OCI-LY1 (cell line): Measurements from ENCODE around the gene EN1.

Experiments
- H2AFZ ChIP-seq: fragments of 200-600 bp; sonication (generic), shearing (Covaris generic); 2 replicates; pipeline ENCODE4 v1.6.0; 2014; ENCODE audit warnings: antibody characterized with exemption, mild to moderate bottlenecking, low read length
- H3F3A ChIP-seq: fragments of 200-600 bp; sonication (generic), shearing (Covaris generic); 2 replicates; pipeline ENCODE4 v1.6.0; 2014; ENCODE audit warnings: mild to moderate bottlenecking, antibody characterized with exemption, low read length, moderate library complexity; ENCODE audit not compliant: insufficient read depth
- H3K27ac ChIP-seq: fragments of 200-600 bp; sonication (generic); 2 replicates; pipeline ENCODE4 v1.5.1; 2014; ENCODE audit warnings: low read length, mixed run types, mild to moderate bottlenecking, low read depth; ENCODE audit not compliant: poor library complexity, severe bottlenecking
- H3K27me3 ChIP-seq: fragments of 200-600 bp; sonication (generic); 2 replicates; pipeline ENCODE4 v1.6.0; 2014; ENCODE audit warnings: antibody characterized with exemption, mild to moderate bottlenecking, low read length, moderate library complexity; ENCODE audit not compliant: insufficient read depth
- H3K36me3 ChIP-seq: fragments of 200-600 bp; sonication (generic); 2 replicates; pipeline ENCODE4 v1.6.1; 2014; ENCODE audit warnings: mild to moderate bottlenecking, antibody characterized with exemption, low read length, moderate library complexity, mixed read lengths; ENCODE audit not compliant: insufficient read depth
- H3K4me1 ChIP-seq: fragments of 200-600 bp; sonication (generic); 2 replicates; pipeline ENCODE4 v1.5.1; 2014; ENCODE audit warnings: mild to moderate bottlenecking, low read length, moderate library complexity; ENCODE audit not compliant: insufficient read depth, severe bottlenecking
- H3K4me2 ChIP-seq: fragments of 200-600 bp; sonication (generic), shearing (Covaris generic); 2 replicates; pipeline ENCODE4 v1.6.1; 2014; ENCODE audit warnings: low read length
- H3K4me3 ChIP-seq: fragments of 200-600 bp; sonication (generic); 2 replicates; pipeline ENCODE4 v1.5.1; 2014; ENCODE audit warnings: low read length, low read depth, mild to moderate bottlenecking, mixed read lengths; ENCODE audit not compliant: poor library complexity, severe bottlenecking
- H3K79me2 ChIP-seq: fragments of 200-600 bp; shearing (Covaris generic); 2 replicates; pipeline ENCODE4 v1.6.1; 2016; ENCODE audit warnings: mixed run types, low read length, mixed read lengths; ENCODE audit not compliant: insufficient read depth
- H3K9ac ChIP-seq: fragments of 200-600 bp; sonication (generic), shearing (Covaris generic); 2 replicates; pipeline ENCODE4 v1.6.1; 2014; ENCODE audit warnings: mild to moderate bottlenecking, low read length, mixed read lengths
- H3K9me2 ChIP-seq: fragments of 200-600 bp; sonication (generic), shearing (Covaris generic); 2 replicates; pipeline ENCODE4 v1.6.1; 2014; ENCODE audit warnings: low read depth, mild to moderate bottlenecking, low read length, mixed read lengths
- H3K9me3 ChIP-seq: fragments of 200-600 bp; shearing (Covaris generic); 2 replicates; pipeline ENCODE4 v1.6.1; 2014; ENCODE audit warnings: low read length, mixed read lengths
- H4K20me1 ChIP-seq: fragments of 200-600 bp; sonication (generic), shearing (Covaris generic); 2 replicates; pipeline ENCODE4 v1.6.0; 2016; ENCODE audit warnings: mild to moderate bottlenecking, low read length; ENCODE audit not compliant: insufficient read depth
- EZH2 ChIP-seq: fragments of 200-600 bp; sonication (generic), shearing (Covaris generic); IDR thresholded peaks from 2 replicates; pipeline ENCODE4 v1.8.0; 2017; ENCODE audit warnings: borderline replicate concordance, mixed run types, mild to moderate bottlenecking, antibody characterized with exemption, low read length, moderate library complexity, mixed read lengths
- TF ChIP-seq, protein P1 (sequence below): fragments of 200-600 bp; sonication (generic), shearing (Covaris generic); IDR thresholded peaks from 2 replicates; pipeline ENCODE4 v1.5.1; 2017; ENCODE audit warnings: mild to moderate bottlenecking, antibody characterized with exemption, low read length, moderate library complexity, mixed read lengths

EN1 gene

DNA sequence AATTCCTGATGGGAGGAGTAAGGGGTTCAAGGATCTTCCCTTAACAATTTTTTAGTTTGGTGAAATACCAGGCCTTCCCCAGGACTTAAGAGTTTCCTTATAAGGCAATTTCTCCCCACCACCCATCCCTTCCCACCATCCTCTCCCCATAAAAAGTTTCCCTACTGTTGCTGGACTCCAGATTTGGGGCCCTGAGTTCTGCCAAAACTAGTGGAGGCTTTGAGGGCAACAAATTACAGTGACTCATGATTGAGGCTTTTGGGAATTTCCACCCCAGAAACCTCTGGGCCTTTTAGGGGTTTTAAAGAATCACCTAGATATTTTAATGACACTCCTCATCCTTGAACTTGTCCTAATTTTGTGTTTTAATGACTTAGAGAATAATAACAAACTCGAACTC is 14.3 kb upstream of the EN1 start:
- Histone ChIP-seq H2AFZ (no peak overlapping the region), H4K20me1 (no peaks in the 10 kb centered on the region), H3K79me2 (no peaks in the 10 kb centered on the region), H3K27me3 (no peaks in the 10 kb centered on the region), H3K9me3 (no peaks in the 10 kb centered on the region), H3K27ac (no peak overlapping the region), H3K4me2 (no peak overlapping the region), H3K4me3 (no peak overlapping the region), H3K36me3 (no peaks in the 10 kb centered on the region), H3K4me1 (no peaks in the 10 kb centered on the region), H3K9me2 (no peaks in the 10 kb centered on the region), H3K9ac (no peak overlapping the region), H3F3A (no peaks in the 10 kb centered on the region)
- TF ChIP-seq EZH2 = no peak
- TF ChIP-seq, protein P1, sequence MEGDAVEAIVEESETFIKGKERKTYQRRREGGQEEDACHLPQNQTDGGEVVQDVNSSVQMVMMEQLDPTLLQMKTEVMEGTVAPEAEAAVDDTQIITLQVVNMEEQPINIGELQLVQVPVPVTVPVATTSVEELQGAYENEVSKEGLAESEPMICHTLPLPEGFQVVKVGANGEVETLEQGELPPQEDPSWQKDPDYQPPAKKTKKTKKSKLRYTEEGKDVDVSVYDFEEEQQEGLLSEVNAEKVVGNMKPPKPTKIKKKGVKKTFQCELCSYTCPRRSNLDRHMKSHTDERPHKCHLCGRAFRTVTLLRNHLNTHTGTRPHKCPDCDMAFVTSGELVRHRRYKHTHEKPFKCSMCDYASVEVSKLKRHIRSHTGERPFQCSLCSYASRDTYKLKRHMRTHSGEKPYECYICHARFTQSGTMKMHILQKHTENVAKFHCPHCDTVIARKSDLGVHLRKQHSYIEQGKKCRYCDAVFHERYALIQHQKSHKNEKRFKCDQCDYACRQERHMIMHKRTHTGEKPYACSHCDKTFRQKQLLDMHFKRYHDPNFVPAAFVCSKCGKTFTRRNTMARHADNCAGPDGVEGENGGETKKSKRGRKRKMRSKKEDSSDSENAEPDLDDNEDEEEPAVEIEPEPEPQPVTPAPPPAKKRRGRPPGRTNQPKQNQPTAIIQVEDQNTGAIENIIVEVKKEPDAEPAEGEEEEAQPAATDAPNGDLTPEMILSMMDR = no peak

DNA sequence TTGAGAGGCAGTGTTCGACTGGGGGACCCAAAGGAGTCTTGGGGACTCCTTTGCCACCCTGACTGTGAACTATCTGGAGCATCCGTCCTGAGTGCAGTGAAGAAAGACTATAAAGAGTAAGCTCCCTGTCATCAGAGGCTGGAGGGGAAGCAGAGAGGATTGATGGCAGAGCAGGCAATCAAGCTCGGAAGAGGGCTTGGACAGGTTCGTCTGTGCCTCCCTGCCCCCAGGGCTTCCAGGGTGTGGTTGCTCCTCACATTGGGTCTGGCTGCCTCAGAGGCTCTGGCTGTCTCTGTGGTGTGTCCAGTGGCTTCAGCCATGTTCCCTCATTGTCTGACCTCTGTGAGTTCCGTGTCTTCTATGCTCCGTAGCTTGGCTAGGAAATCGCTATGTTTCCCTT is 13.8 kb upstream of the EN1 start:
- H3K4me3 ChIP-seq = no peak overlapping the region
- no peak overlapping the region for H3K4me2 ChIP-seq
- no peaks in the 10 kb centered on the region for H3K27me3 ChIP-seq
- no peaks in the 10 kb centered on the region for H3F3A ChIP-seq
- no peaks in the 10 kb centered on the region for H3K79me2 ChIP-seq
- no peaks in the 10 kb centered on the region for H3K4me1 ChIP-seq
- H3K27ac ChIP-seq = no peak overlapping the region
- TF ChIP-seq, protein P1 = no peak
- no peak for TF ChIP-seq EZH2
- no peaks in the 10 kb centered on the region for H4K20me1 ChIP-seq
- no peak overlapping the region for H3K9ac ChIP-seq
- no peaks in the 10 kb centered on the region for H3K9me2 ChIP-seq
- no peaks in the 10 kb centered on the region for H3K9me3 ChIP-seq
- H3K36me3 ChIP-seq = no peaks in the 10 kb centered on the region
- H2AFZ ChIP-seq = no peak overlapping the region

DNA sequence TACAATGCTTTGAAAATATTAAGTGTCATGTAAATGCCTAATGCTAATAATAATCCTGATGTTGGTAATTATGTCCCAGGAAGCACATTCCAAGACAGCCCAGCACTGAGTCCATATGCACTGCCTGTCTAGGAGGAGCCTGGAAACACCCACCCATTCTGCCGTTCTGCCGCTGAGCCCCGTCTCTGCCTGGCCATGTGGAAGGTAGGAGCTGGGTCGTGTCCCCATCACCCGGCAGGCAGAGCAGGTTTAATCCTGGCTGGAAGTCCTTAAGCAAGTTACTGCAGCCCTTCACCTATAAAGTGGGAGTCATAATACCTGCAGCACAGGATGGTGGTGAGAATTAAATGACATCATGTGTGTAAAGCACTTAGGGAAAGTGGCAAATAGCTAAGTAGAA is 13.1 kb upstream of the EN1 start:
- Histone ChIP-seq H3K36me3 (no peaks in the 10 kb centered on the region), H3K27me3 (no peaks in the 10 kb centered on the region), H3F3A (no peaks in the 10 kb centered on the region), H3K9me2 (no peaks in the 10 kb centered on the region), H3K27ac (no peak overlapping the region), H3K4me3 (no peak overlapping the region), H2AFZ (no peak overlapping the region), H3K4me1 (no peaks in the 10 kb centered on the region), H3K79me2 (no peaks in the 10 kb centered on the region), H3K9me3 (no peaks in the 10 kb centered on the region), H3K4me2 (no peak overlapping the region), H4K20me1 (no peaks in the 10 kb centered on the region), H3K9ac (no peak overlapping the region)
- no peak for TF ChIP-seq EZH2

DNA sequence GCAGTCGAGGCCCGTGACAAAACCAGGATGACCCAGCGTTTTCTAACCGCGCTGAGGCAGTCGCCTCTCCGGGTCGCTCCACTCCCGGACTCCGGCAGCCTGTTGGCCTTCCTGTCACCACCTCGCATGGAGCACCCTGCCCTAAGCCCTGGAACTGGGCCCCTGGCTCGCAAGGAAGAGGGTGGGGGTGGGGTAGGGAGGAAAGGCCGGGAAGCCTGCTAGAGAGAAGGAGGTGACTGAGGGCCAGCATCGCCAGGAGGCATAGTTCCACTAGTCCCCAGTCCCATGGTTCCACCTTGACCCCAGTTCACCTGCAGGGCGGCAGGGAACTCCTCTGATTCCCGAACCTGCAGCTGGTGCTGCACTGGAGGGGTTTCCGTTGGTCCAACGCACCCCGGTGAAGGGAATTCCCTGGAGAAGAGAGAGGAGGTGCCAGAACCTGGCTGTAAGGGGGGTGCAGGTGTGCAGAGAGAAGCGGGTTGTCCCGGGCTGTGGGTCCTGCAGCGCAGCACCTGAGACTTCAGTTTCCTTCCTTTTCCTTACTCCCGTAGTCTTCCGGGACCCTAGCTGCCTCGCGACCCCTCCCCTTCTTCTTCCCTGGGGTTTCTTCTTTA is 11.8 kb upstream of the EN1 start:
- Histone ChIP-seq H2AFZ (no peak overlapping the region), H3K4me2 (no peak overlapping the region), H3K79me2 (no peaks in the 10 kb centered on the region)

More for the DNA sequence above, 11.8 kb upstream of the EN1 start:
- Histone ChIP-seq H3K27me3 (no peaks in the 10 kb centered on the region), H3K9me2 (no peaks in the 10 kb centered on the region), H3K36me3 (no peaks in the 10 kb centered on the region), H3K27ac (no peak overlapping the region), H3K9ac (no peak overlapping the region), H3F3A (no peaks in the 10 kb centered on the region), H3K4me3 (no peak overlapping the region), H3K9me3 (no peaks in the 10 kb centered on the region), H4K20me1 (no peaks in the 10 kb centered on the region), H3K4me1 (no peaks in the 10 kb centered on the region)
- TF ChIP-seq, protein P1 = no peak
- TF ChIP-seq EZH2 = no peak
